DOHH2 (cell line): ENCODE results near the gene MMAB.

Source experiments
- CTCF ChIP-seq: fragments of 200-600 bp; sonication (generic); IDR thresholded peaks from one replicate; pipeline ENCODE4 v1.5.1; 2014; ENCODE audit warnings: antibody characterized with exemption, mild to moderate bottlenecking, low read depth, low read length; ENCODE audit not compliant: poor library complexity, severe bottlenecking
- EZH2phosphoT487 ChIP-seq: fragments of 200-600 bp; sonication (generic); IDR thresholded peaks from 2 replicates; pipeline ENCODE4 v1.6.1; 2017; ENCODE audit warnings: borderline replicate concordance, mild to moderate bottlenecking, antibody characterized with exemption, low read length, moderate library complexity, mixed read lengths

GRCh38 chr12:109580684-109581333 lies 7.5 kb upstream of the MMAB start:
- TF ChIP-seq CTCF (no peak), EZH2phosphoT487 (no peak)
